K562 (cell line): ENCODE data around the gene ANKRD24. TPM values are rescaled to one million over a fixed set of nuclear protein-coding genes. Genes with fewer than 3 reads are reported as not detected.
"Not testable (repeated sequence)": the region's sequence is repeated elsewhere in the genome, so short reads cannot be mapped to it uniquely, and the experiment has no call there.

ENCODE experiments used
- ATAC-seq: fragments of 200-7000 bp; cut with Tn5 transposase; 3 replicates; pipeline ENCODE4 v1.9.1; 2020; ENCODE audit warnings: moderate library complexity
- BruUV-seq: library from RNA; stranded (reverse); fragments of 400-500 nt; replicated peaks from 2 replicates; lab custom pipeline; 2021; lab: Mats Ljungman, UMichigan
- CTCF ChIA-PET: fragments of 300-600 bp; formaldehyde crosslinking; extraction: SDS; loops from one replicate; lab custom pipeline; 2021; ENCODE audit warnings: low intra/inter-chr PET ratio; lab: Yijun Ruan, JAX
- POLR2A ChIA-PET: fragments of 300-600, 350-650 bp; sonication (Branson Sonifier 250); formaldehyde crosslinking; extraction: SDS; loops from one replicate; lab custom pipeline; 2021; ENCODE audit warnings: antibody characterized with exemption, inconsistent platforms; lab: Yijun Ruan, JAX
- DNase-seq, 4 experiments: peaks; one replicate each; pipeline versions ENCODE4 v3.0.0 to v3.0.0-alpha.2; 2011 to 2018; ENCODE audit warnings: low spot score in 3 of 4, mixed read lengths in 3 of 4; ENCODE audit errors: extremely low read depth in 1 of 4
- FAIRE-seq: peaks from 2 replicates; lab custom pipeline; 2011; peaks lifted over from hg19 to GRCh38; lab: Jason Lieb, UNC
- H2AFZ ChIP-seq: 2 replicates; pipeline ENCODE4 v1.6.0; 2011; ENCODE audit warnings: low read depth, low read length, control low read depth, inconsistent platforms
- H3K27ac ChIP-seq: fragments of 200-600 bp; 3 replicates; pipeline ENCODE4 v1.8.0; 2011; ENCODE audit warnings: low read depth, mild to moderate bottlenecking, control low read depth, inconsistent platforms, low read length, moderate library complexity, mixed read lengths; ENCODE audit errors: extremely low read depth
- H3K27me3 ChIP-seq, 2 experiments: fragments of 300-600 bp in 1 of 2; 2 replicates in 1 of 2; 3 replicates in 1 of 2; pipeline versions ENCODE4 v1.6.0 to v1.8.0; 2011; ENCODE audit warnings: inconsistent platforms in 2 of 2, low read length in 2 of 2, mild to moderate bottlenecking in 1 of 2, mixed read lengths in 1 of 2, moderate library complexity in 1 of 2; ENCODE audit not compliant: control insufficient read depth in 2 of 2, insufficient read depth in 2 of 2
- H3K36me3 ChIP-seq: fragments of 300-600 bp; 3 replicates; pipeline ENCODE4 v1.8.0; 2011; ENCODE audit warnings: mild to moderate bottlenecking, low read length, inconsistent platforms; ENCODE audit not compliant: control insufficient read depth, insufficient read depth
- H3K4me1 ChIP-seq, 2 experiments: fragments of 200-600 bp in 1 of 2; replicated peaks in 1 of 2; 2 replicates in 1 of 2; 3 replicates in 1 of 2; pipeline versions ENCODE4 v1.5.1 to v1.8.0; 2011; ENCODE audit warnings: inconsistent platforms in 2 of 2, low read length in 2 of 2, mild to moderate bottlenecking in 1 of 2, mixed read lengths in 1 of 2, moderate library complexity in 1 of 2; ENCODE audit not compliant: control insufficient read depth in 2 of 2, insufficient read depth in 2 of 2
- H3K4me2 ChIP-seq: 2 replicates; pipeline ENCODE4 v1.6.1; 2011; ENCODE audit warnings: low read length, control low read depth, inconsistent platforms, mixed read lengths; ENCODE audit not compliant: insufficient read depth
- H3K4me3 ChIP-seq: fragments of 200-600 bp; sonication (generic), shearing (Covaris generic); 2 replicates; pipeline ENCODE4 v1.5.1; 2016; ENCODE audit warnings: control low read depth, inconsistent platforms
- H3K79me2 ChIP-seq: fragments of 200-600 bp; 3 replicates; pipeline ENCODE4 v1.8.0; 2011; ENCODE audit warnings: low read length, inconsistent platforms; ENCODE audit not compliant: control insufficient read depth, insufficient read depth
- H3K9ac ChIP-seq, 2 experiments: 2 replicates each; pipeline versions ENCODE4 v1.6.0 to v1.6.1; 2011; ENCODE audit warnings: low read depth in 2 of 2, low read length in 2 of 2, control low read depth in 1 of 2, inconsistent platforms in 1 of 2, mild to moderate bottlenecking in 1 of 2, mixed read lengths in 1 of 2; ENCODE audit not compliant: insufficient read depth in 1 of 2
- H3K9me1 ChIP-seq: one replicate; pipeline ENCODE4 v1.6.0; 2011; ENCODE audit warnings: inconsistent platforms, mild to moderate bottlenecking, low read length, moderate library complexity; ENCODE audit not compliant: control insufficient read depth, insufficient read depth
- H3K9me3 ChIP-seq: replicated peaks from 2 replicates; pipeline ENCODE4 v1.5.1; 2011; ENCODE audit warnings: low read depth, low read length, inconsistent platforms; ENCODE audit not compliant: control insufficient read depth, insufficient read depth
- H4K20me1 ChIP-seq: replicated peaks from 2 replicates; pipeline ENCODE4 v1.6.1; 2011; ENCODE audit warnings: low read length, inconsistent platforms, mixed read lengths; ENCODE audit not compliant: control insufficient read depth, insufficient read depth
- BCOR ChIP-seq: fragments of 450-650 bp; IDR thresholded peaks from 2 replicates; pipeline ENCODE4 v1.6.1; 2016
- CSDE1 ChIP-seq, 2 experiments: fragments of 450-650 bp; IDR thresholded peaks; 2 replicates each; pipeline ENCODE4 v1.6.1; 2016; ENCODE audit warnings: mild to moderate bottlenecking in 1 of 2
- EWSR1 ChIP-seq: fragments of 450-650 bp; IDR thresholded peaks from 2 replicates; pipeline ENCODE4 v1.6.1; 2018; ENCODE audit warnings: borderline replicate concordance, mild to moderate bottlenecking, low read depth, moderate library complexity; ENCODE audit not compliant: partially characterized antibody
- JUN ChIP-seq, 2 experiments: sonication (generic) in 1 of 2; formaldehyde crosslinking in 1 of 2; IDR thresholded peaks; 2 replicates each; pipeline versions ENCODE4 v1.6.1 to v1.8.0; 2012 to 2022; ENCODE audit warnings: borderline replicate concordance in 2 of 2, mild to moderate bottlenecking in 2 of 2, improper control_type of control experiment in 1 of 2, low read depth in 1 of 2, low read length in 1 of 2, missing genetic modification reagents in 1 of 2
- TOE1 ChIP-seq, 2 experiments: fragments of 450-650 bp in 1 of 2; sonication (generic) in 1 of 2; formaldehyde crosslinking in 1 of 2; IDR thresholded peaks; 2 replicates each; pipeline versions ENCODE4 v1.7.1 to v1.8.0; 2016 to 2022; ENCODE audit warnings: borderline replicate concordance in 2 of 2, mild to moderate bottlenecking in 2 of 2, antibody characterized with exemption in 1 of 2, inconsistent platforms in 1 of 2, low read depth in 1 of 2, missing genetic modification reagents in 1 of 2, moderate library complexity in 1 of 2
- ZNF121 ChIP-seq: sonication (generic); formaldehyde crosslinking; conservative IDR thresholded peaks from 2 replicates; pipeline ENCODE4 v1.8.0; 2022; ENCODE audit warnings: missing genetic modification reagents
- WGBS: fragments of 100-300 bp; shearing (Covaris generic); methylation state at CpG from one replicate; pipeline ENCODE4 v1.1.6; 2016; ENCODE audit warnings: low coverage, mixed read lengths; ENCODE audit not compliant: insufficient coverage; ENCODE audit errors: missing lambda C conversion rate; 5-methylcytosine and 5-hydroxymethylcytosine counted together
- in situ Hi-C: fragments of 300-500 bp; cut with MboI; formaldehyde crosslinking; loops from 4 replicates; pipeline ENCODE4 v1.15.0; 2018; ENCODE audit warnings: inconsistent platforms, mixed read lengths
- intact Hi-C: fragments of 100-400 bp; cut with micrococcal nuclease; formaldehyde crosslinking; loops from 2 replicates; pipeline ENCODE4 v1.14.2; 2022
- polyA plus RNA-seq, 8 experiments: library from polyadenylated mRNA; depleted of rRNA in 4 of 8; stranded (reverse) in 5 of 8; unstranded in 3 of 8; fragments of >200 nt; fragmentation: Nextera tagmentation in 2 of 8; fragmentation: Illumina TruSeq in 1 of 8; extraction: Ambion mirVana in 2 of 8; extraction: Trizol in 1 of 8; gene quantifications; 2 replicates each; pipeline versions ENCODE4 v1.2.1 to v1.2.3, GENCODE V29; 2011 to 2014; ENCODE audit warnings: inconsistent platforms in 1 of 8, missing spikeins in 1 of 8
- total RNA-seq, 7 experiments: library from RNA; depleted of rRNA in 6 of 7; stranded (reverse); fragments of >200 nt in 6 of 7; fragmentation: Illumina TruSeq in 2 of 7; extraction: Trizol in 2 of 7; gene quantifications; 2 replicates each; pipeline versions ENCODE4 v1.2.1 to v1.2.3, GENCODE V29; 2011 to 2021; ENCODE audit warnings: low replicate concordance in 1 of 7
- TF ChIP-seq, protein P1 (sequence below): fragments of 450-650 bp; IDR thresholded peaks from 2 replicates; pipeline ENCODE4 v1.7.1; 2018; ENCODE audit warnings: mild to moderate bottlenecking, low read depth; ENCODE audit not compliant: partially characterized antibody

Gene ANKRD24
- total and polyA plus RNA-seq, 9 of the 15 experiments (the other 6 are each of a cell fraction or from before 2014, with no cell fraction given), result 0.07 to 0.12 (median 0.09) TPM; not detected in 5

DNA sequence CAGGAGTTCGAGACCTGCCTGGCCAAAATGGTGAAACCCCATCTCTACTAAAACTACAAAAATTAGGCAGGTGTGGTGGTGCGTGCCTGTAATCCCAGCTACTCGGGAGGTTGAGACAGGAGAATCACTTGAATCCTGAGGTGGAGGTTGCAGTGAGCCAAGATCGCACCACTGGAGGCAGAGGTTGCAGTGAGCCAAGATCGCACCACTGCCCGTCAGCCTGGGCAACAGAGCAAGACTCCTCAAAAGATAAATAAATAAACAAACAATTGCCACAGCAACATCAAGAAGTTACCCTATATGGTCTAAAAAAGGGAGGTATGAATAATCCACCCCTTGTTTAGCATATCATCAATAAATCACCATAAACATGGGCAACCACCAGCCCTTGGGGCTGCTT, 63.4 kb downstream of the ANKRD24 start:
- 92% methylated on average over 6 of the region's 6 CpGs for WGBS
- BruUV-seq, result not testable (repeated sequence)

DNA sequence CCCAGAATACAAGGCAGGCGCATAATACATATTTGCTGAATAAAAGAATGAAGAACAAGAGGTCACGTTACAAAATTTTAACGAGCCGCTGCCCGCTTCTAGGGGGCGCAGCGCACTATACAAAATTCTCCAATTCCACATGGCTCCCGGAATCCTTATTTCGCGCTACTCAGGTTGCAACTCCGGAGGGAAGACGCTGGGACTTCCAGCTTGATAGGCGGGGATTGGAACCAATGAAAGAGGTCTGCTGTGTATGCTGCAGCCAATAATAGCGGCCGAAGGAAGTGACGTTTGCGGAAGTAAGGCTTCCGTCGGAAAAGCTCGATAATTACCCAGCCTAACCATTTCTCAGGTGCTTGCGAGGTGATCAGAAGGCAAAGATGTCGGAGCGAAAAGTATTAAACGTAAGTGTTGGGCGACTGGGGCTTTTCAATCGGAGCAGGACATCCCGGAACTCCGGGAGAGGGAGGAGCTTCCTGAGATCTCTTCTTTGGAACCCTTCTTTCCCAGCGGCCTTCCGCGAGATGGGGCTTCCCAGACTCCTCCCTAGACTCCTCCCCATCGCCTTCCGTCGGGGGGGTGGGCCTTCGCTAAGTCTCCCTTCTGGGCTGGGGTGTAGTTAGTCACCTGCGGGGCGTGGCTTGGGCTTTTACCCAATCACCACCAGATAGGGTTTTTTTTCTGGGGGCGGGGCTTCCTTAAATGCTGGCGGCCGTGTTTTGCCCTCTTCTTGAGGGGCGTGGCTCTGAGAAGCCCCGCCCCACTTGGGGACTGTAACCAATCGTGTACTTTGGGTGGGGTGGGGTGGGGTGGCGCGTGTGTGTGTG, 64.5 kb downstream of the ANKRD24 start, which contains the start of gene YJU2:
TSS of gene YJU2 (plus strand) at position 314 of the 827 bp plus-strand sequence. CDS start at position 381, 67 bp downstream.
- peak within 1 kb of the TSS; percentile 98 for H2AFZ ChIP-seq
- H3K4me2 ChIP-seq, result peak within 1 kb of the TSS; percentile 97
- peaks cover 7 to 12% of the 10 kb centered on the region in 2 experiments; a peak in 4 of 5 replicates for H3K4me1 ChIP-seq
- in situ Hi-C loops (no loop called here), intact Hi-C loops (no loop called here)
- TSS peak; percentile 94 for BruUV-seq
- peak within 1 kb of the TSS; percentile 78 for H3K4me3 ChIP-seq
- FAIRE-seq, result peak; percentile 98
- peak within 1 kb of the TSS; percentile 90 to 98 for H3K9ac ChIP-seq
- peak; percentile 99 for ATAC-seq
- ChIA-PET POLR2A (interaction anchor here (0.6 to 1.8 kb wide), 12 partner anchors 9 to 278 kb away, joined by 3 to 13 read pairs (median 4); partner anchors contain the start of gene EEF2), CTCF (no interaction called here)
- peaks cover 5% of the 10 kb centered on the region for H3K79me2 ChIP-seq
- H4K20me1 ChIP-seq, result peaks cover 13% of the 10 kb centered on the region
- no peaks in the 10 kb centered on the region for H3K27me3 ChIP-seq
- WGBS, result under 1% methylated on average over 39 of the region's 45 CpGs
- H3K36me3 ChIP-seq, result peaks cover 36% of the 10 kb centered on the region; the same call in 2 of the 3 replicates
- H3K9me1 ChIP-seq, result peaks cover 3% of the 10 kb centered on the region
- peak within 1 kb of the TSS; percentile 100 for H3K27ac ChIP-seq
- DNase-seq, result peak; percentile 99 to 100 (median 99)
- H3K9me3 ChIP-seq, result peaks cover 2% of the 10 kb centered on the region; the same call in 1 of the 2 replicates
- TF ChIP-seq EWSR1, result no peak
- TF ChIP-seq, protein P1, sequence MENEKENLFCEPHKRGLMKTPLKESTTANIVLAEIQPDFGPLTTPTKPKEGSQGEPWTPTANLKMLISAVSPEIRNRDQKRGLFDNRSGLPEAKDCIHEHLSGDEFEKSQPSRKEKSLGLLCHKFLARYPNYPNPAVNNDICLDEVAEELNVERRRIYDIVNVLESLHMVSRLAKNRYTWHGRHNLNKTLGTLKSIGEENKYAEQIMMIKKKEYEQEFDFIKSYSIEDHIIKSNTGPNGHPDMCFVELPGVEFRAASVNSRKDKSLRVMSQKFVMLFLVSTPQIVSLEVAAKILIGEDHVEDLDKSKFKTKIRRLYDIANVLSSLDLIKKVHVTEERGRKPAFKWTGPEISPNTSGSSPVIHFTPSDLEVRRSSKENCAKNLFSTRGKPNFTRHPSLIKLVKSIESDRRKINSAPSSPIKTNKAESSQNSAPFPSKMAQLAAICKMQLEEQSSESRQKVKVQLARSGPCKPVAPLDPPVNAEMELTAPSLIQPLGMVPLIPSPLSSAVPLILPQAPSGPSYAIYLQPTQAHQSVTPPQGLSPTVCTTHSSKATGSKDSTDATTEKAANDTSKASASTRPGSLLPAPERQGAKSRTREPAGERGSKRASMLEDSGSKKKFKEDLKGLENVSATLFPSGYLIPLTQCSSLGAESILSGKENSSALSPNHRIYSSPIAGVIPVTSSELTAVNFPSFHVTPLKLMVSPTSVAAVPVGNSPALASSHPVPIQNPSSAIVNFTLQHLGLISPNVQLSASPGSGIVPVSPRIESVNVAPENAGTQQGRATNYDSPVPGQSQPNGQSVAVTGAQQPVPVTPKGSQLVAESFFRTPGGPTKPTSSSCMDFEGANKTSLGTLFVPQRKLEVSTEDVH, result peak; percentile 99
- peak in 1 of 2 experiments; percentile 51; a peak in 1 of 4 replicates for TF ChIP-seq CSDE1 (IDR thresholded peaks at IDR 0.05)
- TF ChIP-seq TOE1 (IDR thresholded peaks at IDR 0.05; ENCODE audit: borderline replicate concordance), result peak; percentile 92
- TF ChIP-seq TOE1 (CRISPR knock-in tag; IDR thresholded peaks at IDR 0.05; ENCODE audit: borderline replicate concordance, low read depth), result no peak
- TF ChIP-seq BCOR, result peak; percentile 68; the same call in 1 of the 2 replicates
- TF ChIP-seq JUN (IDR thresholded peaks at IDR 0.05; ENCODE audit: borderline replicate concordance, low read depth, low read length), result peak; percentile 56; the same call in 1 of the 2 replicates
- peak; percentile 18; the same call in 1 of the 2 replicates for TF ChIP-seq JUN (CRISPR knock-in tag; IDR thresholded peaks at IDR 0.05; ENCODE audit: borderline replicate concordance)

More for the DNA sequence above, 63.4 kb downstream of the ANKRD24 start:
- peak overlapping the region in 1 of 2 experiments; percentile 98; a peak in 1 of 4 replicates for H3K9ac ChIP-seq
- H3K9me3 ChIP-seq, in situ Hi-C loops, H3K79me2 ChIP-seq, FAIRE-seq, DNase-seq, intact Hi-C loops, H3K9me1 ChIP-seq, H3K27me3 ChIP-seq, ATAC-seq, POLR2A ChIA-PET: not testable (repeated sequence)
- CTCF ChIA-PET, result interaction anchor here (0.6 kb wide), 1 partner anchor 34 kb away, joined by 3 read pairs; no protein-coding TSS in a partner anchor
- H2AFZ ChIP-seq, result peak overlapping the region; percentile 98
- H3K27ac ChIP-seq, result peak overlapping the region; percentile 100
- H3K4me1 ChIP-seq, result peaks cover 7 to 12% of the 10 kb centered on the region in 2 experiments; a peak in 4 of 5 replicates
- peak overlapping the region; percentile 97 for H3K4me2 ChIP-seq
- peaks cover 25% of the 10 kb centered on the region; the same call in 2 of the 3 replicates for H3K36me3 ChIP-seq
- peaks cover 13% of the 10 kb centered on the region for H4K20me1 ChIP-seq
- peak overlapping the region; percentile 78 for H3K4me3 ChIP-seq
- TF ChIP-seq ZNF121 (CRISPR knock-in tag), result 0 out of 2 replicates have a peak, but pooled peaks have one; percentile 12
